GM18858 (cell line): ENCODE results near the gene DYNLL1.
"Not testable (repeated sequence)": the region's sequence is repeated elsewhere in the genome, so short reads cannot be mapped to it uniquely, and the experiment has no call there.

ENCODE experiments used
- ATAC-seq: cut with Tn5 transposase; IDR thresholded peaks from one replicate; pipeline ENCODE4 v1.9.1; 2021; ENCODE audit not compliant: unreplicated experiment

Gene DYNLL1

DNA sequence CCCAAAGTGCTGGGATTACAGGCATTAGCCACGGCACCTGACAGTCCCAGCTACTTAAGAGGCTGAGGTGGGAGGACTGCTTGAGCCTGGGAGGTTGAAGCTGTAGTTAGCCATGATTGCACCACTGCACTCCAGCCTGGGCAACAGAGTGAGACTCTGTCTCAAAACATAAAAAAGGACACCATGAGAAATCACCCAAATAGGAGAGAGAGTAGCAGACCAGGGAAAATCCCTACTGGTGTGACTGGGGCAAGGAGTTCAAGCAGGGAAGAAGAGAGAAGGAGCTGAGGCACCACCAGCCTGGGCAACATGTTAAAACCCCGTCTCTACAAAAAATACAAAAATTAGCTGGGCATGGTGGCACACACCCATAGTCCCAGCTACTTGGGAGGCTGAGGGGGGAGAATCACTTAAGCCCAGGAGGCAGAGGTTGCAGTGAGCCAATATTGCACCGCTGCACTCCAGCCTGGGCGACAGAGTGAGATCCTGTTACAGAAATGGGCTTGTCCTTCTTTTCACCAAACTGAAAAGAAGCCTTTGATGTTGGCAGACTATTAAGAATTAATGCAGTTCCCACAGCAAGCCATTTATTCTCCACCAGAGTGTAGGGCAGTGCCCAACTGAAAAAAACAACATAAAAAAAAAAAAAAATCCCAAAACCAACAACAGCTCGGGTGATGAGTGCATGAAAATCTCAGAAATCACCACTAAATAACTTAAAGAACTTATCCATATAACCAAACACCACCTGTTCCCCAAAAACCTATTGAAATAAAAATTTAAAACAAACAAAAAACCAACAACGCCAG, 21.9 kb upstream of the DYNLL1 start:
- ATAC-seq: no peak

DNA sequence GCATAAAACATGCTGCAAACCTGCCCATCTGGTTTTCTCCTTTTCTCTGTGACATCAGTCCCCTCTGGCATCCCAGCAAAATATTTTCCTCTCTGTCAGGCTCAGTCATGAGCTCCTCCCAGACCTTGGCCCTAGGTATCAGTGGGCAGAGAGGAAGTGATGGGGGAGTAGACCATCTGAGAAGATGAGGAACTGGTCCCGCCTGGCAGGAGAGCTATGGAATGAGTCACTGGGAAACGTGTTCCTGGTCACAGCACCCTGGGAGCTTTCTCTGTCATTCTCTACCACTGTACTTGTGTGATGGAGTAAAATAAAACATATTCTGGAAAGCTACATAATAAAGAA, 21.3 kb upstream of the DYNLL1 start:
- ATAC-seq: no peak

DNA sequence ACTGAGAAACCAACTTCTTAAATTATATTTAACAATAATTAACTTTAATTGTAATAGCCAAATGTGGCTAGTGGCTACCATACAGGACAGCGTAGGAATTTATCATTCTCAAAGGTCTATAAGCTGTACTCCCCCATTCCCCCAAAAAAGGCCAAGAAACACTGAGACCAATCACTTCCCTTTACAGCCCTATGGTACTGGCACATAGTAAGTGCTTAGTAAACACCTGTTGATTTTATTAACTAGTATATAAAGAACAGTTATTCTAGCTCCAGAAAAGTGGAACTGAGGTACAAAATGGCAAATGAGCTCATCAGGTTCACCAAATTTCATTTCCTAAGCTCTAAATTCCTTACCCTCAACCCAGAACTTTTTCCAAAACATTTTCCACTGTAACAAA, 20.3 kb upstream of the DYNLL1 start:
- ATAC-seq: no peak

DNA sequence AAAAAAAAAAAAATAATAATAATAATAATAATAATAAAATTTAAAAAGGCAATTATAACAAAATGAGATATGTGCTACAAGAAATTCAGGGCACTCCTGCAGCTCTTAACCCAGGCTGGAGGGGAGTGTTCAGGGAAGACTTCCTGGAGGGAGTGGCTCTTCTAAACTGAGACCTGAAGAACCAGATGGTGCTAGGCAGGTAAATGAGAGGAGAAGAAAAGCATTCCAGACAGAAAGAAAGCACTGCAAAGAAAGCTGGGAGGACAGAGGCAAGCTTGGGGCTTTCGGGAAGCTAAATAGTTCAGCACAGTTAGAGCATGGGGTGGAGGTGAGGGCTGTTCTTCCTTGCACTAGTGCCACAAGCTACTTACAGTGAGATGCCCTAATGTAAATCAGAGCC, 16.5 kb upstream of the DYNLL1 start:
- ATAC-seq: no peak

DNA sequence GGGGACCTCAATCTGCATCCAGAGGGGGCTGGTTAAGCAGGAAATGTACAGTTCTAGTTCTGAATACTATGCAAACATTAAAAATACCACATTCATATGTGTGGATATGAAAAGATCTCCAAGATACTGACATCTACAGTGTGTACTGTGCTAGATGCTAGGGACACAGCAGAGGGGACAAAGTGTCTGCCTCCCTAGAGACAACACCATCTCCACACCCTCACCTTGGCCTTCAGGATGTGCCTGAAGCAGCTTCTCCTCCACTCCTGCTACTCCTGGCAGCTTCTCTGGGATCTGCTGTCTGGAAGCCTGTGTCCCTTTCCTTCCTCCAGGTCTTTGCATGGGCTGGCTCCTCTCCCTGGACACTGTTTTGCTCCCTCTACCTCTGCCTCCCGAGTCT, 15.7 kb upstream of the DYNLL1 start:
- no peak for ATAC-seq

DNA sequence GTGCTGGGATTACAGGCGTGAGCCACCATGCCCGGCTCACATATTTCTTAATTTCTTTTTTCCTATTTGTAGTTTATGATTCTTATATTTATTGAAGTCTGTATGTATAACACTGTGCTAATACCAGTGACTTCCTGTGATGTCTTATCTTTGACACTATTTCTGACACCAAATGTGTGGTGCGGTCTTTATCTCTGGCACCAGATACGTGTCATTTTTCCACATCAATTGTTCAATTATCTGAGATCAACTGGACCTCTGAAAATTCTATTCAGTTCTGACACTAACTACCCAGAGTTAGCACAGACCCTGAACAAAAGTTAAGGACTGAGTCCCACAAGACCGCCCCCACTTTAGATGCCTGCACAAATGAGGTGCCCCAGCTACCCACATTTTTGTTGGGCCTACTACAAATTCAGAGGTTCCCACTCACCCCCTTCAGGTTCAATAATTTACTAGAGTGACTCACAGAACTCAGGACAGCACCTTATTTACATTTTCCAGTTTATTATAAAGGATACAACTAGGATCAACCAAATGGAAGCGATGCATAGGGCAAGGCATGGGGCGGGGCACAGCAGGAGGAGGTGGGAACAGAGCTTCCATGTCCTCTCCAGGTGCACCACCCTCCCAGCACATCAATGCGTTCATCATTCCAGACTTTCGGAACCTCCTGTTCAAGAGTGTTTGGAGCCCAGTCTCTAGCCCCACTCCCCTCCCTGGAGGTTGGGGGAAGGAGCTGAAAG, 14.7 kb upstream of the DYNLL1 start:
- ATAC-seq: no peak

DNA sequence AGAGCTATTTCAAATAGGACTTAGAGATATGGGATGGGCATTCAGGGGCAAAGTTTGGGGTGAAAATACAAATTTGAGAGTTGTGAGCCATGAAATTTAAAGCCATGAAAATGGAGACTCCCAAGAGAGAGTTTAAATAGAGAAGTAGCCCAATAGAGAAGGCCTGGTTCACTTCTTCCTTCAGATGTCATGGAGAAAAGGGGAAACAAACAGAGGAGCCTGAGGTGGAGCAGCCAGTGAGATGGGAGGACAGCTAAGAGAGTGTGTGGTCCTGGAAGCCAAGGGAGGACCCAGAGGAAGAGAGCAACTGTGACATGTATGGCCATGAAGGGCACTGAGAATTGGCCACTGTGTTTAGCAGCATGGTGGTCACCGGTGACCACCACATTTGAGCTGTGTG, 12.3 kb upstream of the DYNLL1 start:
- no peak for ATAC-seq

DNA sequence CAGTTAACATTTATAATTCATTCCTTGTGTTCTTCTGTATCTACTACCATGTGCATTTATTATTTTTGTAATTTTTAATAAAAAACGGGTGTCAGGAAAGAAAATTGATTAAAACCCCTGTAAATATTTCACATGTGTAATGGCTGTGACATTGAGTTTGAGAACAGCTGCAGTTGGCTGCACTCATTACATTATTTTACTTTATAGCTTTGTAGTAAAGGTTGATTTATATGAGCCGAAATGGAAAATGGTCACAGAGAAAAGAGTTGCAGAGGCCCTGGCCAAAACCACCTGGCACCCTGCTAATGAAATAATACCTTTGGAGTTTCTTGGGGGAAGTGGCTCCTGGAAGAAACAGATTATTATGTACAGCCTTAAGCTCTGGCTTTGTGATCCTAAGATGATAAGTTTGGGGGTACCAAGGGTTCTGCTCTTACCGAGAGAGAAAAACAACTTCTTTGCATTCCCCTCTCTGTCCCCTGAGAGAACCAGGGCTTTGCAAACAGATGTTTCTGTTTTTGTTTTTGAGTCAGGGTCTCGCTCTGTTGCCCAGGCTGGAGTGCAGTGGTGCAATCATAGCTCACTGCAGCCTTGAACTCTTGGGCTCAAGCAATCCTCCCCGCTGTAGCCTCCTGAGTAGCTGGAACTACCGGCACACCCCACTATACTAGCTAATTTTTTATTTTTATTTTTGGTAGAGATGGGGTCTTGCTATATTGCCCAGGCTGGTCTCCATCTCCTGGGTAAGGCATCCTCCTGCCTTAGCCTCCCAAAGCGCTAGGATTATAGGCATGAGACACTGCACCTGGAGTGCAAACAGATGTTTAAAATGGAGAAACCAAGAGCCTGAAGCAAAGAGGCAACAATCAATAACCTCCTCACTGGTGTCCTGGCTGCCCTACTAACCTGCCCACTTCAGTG, 9.7 kb upstream of the DYNLL1 start:
- ATAC-seq: no peak

DNA sequence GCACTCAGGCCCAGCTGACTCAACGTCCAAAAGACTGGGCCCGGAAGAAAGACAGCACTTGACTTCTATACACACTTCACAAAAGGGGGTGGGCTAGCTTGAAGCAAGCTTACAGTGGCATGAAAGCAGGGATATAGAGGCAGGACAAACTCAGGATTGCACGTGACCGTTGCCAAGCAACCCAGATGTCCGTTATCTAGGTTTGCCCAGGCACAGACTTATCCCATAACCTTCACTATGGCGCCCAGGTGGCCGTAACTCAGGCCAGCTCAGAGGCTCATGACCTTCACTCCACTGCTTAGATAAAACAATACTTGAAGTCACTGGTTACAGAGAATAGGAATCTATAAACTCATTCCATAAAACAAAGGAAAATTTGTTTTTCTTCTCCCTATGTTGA, 8.4 kb upstream of the DYNLL1 start:
- not testable (repeated sequence) for ATAC-seq

DNA sequence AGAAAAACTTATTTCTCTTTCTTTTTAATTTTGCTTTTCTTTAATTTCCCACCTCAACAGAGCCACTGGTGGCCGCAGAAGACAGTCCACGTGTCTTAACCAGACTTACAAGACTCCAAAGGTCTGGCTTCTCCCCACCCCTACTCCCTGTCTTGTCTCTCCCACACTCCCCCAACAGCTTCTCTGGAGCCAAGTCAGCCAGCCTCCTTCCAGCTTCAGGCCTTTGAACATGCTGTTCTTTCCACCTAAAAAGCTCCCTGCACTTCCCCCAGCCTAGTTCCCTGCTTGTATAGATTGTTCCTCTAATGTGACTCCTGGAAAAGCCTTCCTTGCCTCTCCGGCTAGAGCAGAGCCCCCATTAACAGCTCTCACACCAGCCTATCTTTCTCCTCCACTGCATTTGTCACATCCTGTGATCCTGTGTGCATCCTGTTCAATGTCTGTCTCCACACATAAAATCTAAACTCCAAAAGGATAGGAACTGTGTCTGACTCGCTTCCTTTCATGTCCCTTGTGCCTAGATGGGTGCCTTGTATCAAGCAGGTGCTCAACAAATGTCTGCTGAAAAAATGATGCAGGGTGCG, 7.8 kb upstream of the DYNLL1 start:
- ATAC-seq: no peak

DNA sequence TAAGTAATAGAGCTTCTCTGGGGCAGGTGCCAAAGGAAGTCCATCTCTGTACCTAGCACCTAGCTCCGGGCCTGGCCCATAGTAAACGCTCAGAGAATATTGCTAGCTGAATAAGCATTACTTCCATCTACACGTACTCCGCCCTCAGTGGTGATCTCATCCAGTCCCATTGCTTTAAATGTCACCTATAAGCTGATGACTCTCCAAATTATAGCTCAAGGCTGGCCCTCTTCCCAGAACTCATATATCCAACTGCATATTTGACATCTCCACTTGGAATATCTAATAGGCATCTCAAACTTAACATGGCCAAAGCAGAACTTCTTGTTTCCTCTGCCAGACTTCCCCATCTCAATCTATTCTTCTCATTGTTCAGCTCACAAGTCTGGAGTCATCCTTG, 6.9 kb upstream of the DYNLL1 start:
- ATAC-seq: no peak

DNA sequence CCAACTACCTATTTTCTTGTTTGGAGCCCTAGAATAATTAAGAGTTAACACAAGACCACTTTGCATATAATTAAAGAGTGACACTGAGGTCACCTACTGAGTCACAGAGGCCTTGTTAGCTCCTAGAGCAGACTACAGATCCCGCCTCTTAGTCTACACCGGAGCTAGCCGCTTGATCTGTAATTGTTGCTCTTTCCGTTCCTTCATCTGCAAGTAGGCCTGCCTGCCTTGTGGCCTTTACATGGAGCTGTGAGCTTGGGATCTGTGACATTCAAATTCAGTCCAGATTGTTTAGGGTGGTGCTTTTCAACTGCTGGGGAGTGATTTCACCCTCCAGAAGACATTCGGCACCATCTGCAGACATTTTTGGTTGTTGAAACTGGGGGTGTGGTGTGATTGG, 5.6 kb upstream of the DYNLL1 start:
- ATAC-seq: no peak

DNA sequence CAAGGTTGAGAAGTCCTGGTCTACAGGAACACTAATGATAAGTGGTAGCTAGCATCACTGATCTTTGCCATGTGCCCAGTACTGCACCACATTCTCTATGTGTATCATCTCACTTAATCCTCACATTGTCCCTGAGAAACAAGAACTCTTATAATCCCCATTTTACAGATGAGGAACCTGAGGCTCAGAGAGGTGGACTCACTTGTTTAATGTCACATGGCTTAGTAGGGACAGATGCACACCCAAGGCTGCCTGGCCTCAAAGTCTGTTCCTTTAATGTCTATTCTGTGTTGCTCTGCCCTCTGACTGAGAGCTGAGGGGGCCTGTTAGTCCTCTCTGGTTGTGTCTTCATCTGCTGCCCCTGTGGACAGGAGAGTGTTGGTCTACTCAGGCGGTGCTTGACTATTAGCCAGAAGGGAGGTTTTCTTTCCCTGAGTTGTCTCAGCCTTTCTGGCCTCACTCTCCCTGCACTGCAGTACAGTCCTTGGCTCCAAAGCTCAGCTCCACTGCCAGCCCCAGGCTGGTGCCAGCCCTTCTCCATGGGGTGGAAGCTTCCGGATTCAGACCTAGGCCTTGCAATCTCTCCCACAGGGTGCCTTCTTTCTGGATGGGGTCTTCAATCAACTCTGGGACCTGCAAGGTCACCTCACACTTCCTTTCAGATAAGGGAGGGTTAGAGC, 4.9 kb upstream of the DYNLL1 start:
- no peak for ATAC-seq

DNA sequence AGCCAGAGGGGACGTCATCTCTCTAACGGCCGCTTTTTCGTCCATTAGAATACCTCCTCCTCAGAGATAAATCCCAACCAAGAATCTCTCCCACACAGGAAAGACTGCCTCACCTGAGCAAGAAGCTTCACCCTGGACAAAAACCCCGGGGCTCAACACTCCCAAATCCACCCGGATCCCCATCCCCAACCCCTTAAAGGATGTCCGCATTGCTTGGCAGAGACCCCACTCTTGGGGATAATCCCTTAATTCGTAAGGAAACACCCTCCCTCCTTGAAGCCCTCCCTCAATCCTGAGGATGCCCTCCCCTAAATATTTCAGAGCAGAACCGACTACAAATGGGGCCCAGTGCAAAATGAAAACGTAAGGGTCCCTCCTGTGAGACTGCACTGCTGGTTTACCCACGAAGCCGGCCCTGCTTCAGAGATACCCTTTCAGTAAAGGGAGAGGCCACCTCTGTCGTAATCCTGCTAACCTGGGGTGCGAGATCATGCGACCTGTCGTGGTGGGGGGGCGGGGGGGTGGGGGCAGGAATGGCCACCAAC, 655 bp upstream of the DYNLL1 start:
- ATAC-seq: no peak

DNA sequence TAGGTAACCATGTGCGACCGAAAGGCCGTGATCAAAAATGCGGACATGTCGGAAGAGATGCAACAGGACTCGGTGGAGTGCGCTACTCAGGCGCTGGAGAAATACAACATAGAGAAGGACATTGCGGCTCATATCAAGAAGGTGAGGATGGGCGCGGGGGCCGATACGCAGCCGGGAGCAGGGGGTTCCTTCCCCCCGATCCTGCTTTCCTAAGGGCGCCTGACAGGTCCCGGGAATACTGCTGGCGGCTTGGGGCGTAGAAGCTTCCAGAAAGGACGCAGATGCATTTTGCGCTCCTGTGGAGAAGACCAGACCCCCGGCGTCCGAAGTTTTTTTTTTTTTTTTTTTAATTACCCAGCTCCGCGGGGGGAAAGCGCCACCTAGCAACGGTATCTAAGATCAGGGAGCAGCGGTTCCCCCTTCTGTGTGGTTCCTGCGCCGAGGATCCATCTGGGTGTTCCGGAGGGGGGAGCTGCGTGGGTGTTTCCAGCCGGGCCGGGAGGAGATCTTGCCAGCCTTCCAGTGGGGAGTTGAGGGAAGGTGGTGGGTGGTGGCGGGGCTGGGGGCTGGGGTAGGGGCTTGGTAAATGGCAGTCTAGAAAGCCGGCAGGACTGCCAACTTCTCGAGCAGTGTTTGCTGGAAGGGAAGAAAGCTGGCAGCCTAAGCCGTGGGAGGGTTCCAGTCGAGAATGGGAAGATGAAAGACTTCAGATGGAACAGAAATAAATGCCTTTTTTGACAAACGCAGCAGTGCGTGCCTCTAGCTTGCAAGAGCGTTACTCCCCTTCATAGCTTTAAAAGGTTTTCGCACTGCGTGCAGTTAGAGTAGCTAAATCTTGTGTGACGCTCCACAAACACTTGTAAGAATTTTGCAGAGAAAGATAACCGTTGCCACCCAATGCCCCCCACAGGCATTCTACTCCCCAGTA, 764 bp downstream of the DYNLL1 start:
- no peak for ATAC-seq

DNA sequence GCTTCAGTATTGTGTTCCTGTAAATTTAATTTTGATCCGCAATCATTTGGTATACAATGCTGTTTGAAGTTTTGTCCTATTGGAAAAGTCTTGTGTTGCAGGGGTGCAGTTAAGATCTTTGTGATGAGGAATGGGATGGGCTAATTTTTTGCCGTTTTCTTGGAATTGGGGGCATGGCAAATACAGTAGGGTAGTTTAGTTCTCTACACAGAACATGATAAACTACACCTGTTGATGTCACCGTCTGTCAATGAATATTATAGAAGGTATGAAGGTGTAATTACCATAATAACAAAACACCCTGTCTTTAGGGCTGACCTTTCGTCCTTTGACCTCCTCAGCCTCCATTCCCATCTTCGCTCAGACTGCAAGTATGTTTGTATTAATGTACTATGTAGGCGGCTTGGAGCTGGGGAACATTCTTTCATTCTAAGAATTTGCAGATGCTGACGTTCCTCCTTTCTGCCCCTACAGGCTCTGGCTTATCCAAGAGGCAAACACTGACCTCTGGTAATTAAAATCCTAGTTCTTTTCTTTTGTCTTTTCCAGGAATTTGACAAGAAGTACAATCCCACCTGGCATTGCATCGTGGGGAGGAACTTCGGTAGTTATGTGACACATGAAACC, 1.7 kb downstream of the DYNLL1 start:
- no peak for ATAC-seq

DNA sequence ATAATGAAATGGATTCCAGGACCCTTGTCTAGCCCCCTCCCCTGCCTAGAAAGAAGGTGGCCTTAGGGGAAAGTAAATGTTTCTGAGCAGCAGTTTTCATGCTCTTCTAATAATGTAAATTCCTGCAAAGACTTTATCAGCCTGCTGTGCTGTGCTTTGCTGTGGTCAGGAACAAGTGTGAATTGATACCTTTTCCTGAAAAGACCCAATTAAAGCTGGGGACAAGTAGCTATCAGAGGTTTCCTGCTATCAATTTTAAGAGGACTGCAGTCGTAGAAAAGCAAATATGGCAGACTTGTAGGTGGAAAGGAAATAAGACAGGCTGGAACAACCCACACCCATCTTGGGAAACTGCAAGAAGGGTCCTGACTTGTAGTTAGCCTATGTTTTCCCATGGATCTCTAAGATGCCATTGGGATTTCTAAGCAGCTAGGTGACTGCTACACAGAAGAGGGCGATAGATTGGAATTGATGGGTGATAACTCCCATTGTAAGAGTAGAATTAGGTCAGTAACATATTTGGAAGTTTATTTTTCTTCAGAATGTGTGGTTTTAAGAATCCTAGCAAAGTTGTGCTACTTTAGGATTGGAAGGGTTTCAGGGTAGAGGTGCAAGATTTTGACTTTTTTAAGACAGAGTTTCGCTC, 3.1 kb downstream of the DYNLL1 start:
- no peak for ATAC-seq

DNA sequence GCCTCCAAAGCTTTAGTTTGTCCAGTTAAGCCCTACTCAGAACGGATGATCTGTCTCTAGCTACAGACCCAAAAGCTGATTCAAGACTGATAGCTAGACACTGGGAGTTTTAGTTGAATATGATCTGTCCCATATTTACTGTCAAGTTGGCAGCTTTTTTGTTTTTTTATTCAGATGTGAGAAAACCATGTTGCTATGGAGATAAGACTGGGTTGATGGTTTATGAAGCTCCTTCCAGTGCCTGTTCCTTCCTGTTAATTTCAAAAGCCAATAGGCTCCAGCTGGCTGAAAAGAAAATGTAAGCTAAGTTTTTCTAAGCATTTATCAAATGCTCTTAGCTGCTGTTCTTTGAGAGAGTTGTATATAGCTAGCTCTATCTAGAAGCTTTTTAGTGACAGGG, 4.7 kb downstream of the DYNLL1 start:
- ATAC-seq: no peak
